HG03045 (cell line): ENCODE results near the gene IGFLR1.
"Not testable (repeated sequence)": the region's sequence is repeated elsewhere in the genome, so short reads cannot be mapped to it uniquely, and the experiment has no call there.

Source experiments
- ATAC-seq: cut with Tn5 transposase; IDR thresholded peaks from one replicate; pipeline ENCODE4 v1.9.1; 2021; ENCODE audit warnings: mild to moderate bottlenecking, moderate library complexity; ENCODE audit not compliant: unreplicated experiment

Gene IGFLR1

DNA sequence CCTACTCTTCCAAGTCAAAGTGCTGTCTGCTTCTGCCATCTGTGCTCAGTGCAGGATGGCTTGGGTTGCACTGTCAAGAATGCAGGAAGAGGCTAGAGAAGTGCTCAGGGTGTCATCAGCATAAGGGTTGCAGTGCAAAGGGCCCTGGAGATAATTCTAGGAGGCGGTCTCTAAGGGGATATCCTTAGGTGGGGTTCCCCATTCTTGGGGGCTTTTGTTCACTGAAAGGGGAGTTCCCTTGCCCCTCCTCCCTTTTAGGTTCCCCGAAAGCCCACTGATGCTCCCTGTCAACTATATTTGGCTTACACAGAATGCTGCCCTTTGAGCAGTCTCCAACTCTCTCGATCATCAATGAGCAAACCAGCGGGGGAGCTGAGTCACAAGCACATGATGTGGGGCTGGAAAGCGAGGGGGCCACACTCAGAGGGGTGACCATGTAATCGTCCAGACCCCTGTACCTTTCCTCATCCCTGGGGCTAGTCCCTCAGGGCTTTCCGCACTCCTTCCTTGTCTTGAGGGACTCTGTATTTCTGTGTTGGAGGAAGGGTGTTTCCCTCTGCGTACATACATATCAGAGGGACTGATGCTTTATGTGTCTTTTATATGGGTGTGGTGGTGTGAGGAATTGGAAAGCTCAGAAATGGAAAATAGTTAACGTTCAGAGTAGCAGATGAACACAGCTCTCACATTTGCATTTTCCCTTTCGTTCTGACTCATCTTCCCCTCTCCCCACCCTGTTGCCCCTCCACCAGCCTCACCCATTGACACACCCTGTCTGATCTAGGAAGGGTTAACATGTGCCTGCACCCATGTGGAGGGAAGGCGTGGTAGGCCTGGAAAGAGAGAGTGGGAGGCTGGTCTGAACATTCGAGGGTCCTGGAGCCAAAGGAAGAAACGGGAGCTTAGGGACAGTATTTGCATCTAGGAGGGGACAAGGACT, 31.2 kb downstream of the IGFLR1 start:
- ATAC-seq, result no peak

DNA sequence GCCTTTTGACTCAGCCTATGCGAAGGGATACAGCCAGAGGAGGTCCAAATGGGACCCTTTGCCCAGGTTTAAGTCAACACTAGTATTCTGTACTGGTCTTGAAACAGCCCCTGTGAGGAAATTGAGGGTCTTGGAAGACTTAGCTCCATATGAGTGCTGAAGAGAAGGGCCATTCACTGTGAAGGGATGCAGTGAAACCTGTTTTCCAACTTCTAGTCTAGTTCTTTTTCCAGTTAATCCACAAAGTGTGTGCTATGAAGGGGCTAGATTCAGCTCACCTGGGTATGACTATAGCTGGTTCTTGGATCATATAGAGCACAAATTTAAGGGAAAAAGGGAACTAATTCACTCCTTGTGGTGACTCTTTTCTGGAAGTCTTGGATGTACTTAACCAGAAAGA, 33.9 kb downstream of the IGFLR1 start:
- ATAC-seq, result no peak

DNA sequence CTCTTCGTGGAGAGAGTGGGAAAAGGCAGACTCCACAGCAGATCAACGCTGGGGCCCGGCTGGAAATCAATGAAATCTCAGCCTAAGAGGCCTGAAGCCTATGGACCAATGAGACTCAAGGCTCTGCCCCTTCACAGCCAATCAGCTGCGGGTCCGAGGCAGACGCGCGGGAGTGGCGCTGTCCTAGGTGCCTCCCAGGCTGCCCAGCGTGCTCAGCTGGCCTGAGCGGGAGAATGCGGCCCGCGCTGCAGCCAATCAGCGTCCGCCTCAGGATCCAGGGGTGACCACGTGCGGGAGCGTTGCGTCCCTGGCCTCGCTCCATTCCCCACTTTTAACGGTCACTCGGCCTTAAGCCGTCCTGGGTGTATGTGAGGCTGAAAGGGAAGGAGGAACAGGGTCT, 38.0 kb downstream of the IGFLR1 start, which contains the start of gene ZBTB32:
TSS of gene ZBTB32 (plus strand) at position 341 of the 400 bp plus-strand sequence. CDS start 10,069 bp downstream, outside the sequence.
- ATAC-seq, result no peak

DNA sequence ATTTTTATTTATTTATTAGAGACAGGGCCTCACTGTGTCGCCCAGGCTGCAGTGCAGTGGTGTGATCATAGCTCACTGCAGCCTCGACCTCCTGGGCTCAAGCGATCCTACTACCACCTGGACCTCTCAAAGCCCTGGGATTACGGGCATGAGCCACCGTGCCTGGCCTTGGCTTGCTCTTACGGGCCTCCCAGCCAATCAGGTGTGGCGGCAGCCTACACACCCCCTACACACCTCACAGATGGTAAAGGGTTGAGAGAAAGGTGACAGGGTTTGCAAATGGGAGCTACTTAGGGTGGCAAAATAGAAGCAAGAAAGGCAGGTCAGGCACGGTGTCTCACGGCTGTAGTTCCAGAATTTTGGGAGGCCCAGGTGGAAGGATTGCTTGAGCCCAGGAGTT, 38.9 kb downstream of the IGFLR1 start:
- ATAC-seq, result no peak

DNA sequence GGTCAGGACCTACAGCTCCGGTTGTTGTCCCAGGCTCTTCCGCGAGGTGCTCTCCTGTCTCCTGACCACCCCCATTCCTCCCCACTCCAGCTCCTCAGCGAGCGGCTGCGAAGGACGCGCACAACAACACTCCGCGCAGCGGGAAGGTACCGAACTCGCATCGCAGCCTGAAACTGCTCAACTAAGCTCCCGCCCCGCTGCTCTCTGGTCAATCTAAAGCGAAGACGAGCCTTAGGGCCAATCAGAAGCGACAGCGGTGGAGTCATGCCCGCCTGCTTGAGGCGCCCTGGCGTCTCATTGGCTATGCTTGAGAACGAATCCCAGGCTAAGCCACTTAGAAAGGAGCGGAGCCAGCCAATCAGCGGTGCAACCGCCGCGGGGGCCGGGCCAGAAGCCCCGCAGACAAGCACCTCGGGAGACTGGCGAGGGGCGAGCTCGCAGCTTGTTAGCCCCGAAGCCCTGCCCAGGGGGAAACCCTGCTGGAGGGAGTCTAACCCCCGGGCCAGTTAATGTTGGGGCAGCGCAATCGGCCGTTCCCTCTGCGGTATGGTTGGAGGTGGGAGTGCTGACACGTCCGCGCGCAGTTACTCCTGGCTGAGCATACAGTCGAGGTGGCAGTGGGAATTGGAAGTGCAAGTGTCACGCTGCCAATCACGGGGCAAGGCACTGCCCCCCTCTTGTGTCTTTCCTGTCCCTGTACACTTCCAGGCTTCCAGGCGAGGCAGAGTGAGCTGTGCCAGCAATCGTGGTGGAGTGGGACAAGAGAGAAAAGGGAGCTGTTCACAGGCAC, 39.8 kb downstream of the IGFLR1 start:
- peak; percentile 94 for ATAC-seq

DNA sequence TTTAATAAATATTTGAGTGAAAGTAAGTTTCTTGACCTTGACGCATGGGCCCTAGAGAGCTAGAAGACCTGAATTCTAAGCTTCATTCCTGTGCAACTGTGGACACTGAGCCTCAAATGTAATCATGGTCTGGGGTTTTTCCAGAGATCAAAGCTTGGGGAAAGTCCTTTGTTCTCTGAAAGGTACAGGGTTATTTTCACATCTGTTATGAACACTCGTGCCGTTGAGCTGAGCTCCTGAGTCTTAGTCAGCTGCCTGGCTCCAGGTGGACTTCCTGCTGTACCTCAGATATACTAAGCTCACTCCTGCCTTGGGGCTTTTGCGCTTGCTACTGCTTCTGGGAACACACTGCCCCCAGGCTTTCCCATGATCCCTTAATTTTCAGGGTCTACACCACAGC, 45.4 kb downstream of the IGFLR1 start:
- ATAC-seq, result no peak

DNA sequence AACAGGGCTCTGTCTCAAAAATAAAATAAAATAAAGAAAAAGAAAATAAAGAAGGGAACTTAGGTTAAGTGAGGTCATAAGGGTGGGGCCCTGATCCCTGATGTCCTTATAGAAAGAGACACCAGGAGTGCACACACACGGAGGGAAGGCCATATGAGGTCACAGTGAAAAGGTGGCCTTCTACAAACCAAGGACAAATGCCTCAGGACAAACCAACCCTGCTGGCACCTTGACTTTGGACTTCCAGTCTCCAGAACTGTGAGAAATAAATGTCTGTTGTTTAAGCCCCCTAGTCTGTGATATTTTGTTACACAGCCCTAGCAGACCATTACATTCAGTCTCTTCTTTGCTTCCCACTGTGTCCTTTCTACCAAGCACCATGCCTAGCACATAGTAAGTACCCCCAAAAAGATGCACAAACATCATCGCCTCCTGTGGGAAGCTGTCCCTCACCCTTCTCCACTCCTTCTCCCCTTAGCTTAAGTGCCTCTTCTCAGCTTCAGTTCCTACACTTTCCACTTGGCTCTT, 46.3 kb downstream of the IGFLR1 start:
- no peak for ATAC-seq

DNA sequence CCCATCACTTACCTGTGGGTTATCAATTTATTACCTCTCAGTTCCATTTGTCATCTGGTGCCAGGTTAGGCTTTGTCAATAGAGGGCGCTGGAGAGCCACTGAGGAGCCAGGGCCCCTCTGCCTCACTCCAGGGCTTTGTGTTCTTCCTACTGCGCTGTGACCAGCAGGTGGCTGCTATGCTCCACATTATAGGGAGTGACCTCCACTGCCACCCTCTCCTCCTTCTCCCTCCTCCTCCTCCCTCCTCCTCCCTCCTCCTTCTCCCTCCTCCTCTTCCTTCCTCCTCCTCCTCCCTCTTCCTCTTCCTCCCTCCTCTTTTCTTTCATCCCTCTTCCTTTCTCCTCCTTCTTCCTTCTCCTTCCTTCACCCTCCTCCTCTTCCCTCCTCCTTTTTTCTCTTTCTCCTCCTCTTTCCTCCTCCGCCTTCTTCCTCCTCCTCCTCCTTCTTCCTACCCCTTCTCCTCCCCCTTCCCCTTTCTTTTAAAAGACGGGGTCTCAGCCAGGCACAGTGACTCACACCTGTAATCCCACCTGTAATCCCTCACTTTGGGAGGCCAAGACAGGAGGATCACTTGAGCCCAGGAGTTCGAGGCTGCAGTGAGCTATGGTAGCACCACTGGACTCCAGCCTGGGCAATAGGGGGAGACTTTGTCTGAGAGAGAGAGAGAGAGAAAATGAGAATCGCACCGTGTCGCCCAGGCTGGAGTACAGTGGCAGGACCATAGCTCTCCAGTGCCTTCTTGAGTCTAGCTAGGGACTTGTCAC, 48.2 kb downstream of the IGFLR1 start:
- peak; percentile 75 for ATAC-seq

DNA sequence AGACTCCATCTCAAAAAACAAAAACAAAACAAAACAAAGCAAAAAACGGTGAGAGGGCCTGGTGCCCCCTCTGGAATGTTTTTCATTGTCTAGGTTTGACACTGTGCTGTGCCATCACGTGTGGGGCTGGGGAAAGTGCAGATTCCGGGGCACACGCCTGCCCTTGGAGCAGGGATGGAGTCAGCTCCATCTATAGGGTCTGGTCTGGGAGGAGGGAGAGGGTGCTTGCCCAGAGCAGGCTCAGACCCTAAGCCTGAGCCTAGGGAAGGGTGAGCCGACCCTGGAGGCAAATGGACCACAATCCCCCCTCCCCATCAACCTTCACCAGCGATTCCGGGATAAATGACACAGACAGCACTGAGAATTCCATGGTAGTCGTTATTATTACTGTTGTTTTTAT, 48.8 kb downstream of the IGFLR1 start:
- no peak for ATAC-seq

DNA sequence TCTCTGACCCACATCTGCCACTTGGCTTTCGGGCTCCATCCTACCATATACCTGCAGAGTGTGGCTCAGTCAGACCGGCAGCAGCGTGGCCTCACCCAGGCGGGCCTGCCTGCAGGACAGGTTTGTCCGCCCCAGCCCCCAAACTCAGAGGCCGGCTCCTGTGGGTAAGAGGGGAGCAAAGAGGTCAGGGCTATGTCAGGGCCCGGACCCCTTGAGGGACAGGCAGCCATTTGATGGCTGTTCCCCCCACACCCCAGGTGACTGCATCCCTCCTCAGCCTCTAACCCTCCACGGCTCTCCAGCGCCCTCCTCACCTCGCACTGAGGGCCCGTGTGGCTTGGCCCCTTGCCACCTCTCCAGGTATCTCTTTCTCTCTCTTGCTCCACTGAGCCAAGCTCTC, 50.2 kb downstream of the IGFLR1 start:
- no peak for ATAC-seq

DNA sequence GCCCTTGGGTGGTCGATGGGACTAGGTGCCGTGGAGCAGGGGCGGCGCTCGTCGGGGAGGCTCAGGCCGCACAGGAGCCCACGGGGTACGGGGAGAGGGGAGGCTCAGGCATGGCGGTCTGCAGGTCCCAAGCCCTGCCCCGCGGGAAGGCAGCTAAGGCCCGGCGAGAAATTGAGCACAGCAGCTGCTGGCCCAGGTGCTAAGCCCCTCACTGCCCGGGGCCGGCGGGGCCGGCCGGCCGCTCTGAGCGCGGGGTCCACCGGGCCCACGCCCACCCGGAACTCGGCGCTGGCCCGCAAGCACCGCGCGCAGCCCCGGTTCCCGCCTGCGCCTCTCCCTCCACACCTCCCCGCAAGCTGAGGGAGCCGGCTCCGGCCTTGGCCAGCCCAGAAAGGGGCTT, 51.1 kb downstream of the IGFLR1 start:
- ATAC-seq, result not testable (repeated sequence)

DNA sequence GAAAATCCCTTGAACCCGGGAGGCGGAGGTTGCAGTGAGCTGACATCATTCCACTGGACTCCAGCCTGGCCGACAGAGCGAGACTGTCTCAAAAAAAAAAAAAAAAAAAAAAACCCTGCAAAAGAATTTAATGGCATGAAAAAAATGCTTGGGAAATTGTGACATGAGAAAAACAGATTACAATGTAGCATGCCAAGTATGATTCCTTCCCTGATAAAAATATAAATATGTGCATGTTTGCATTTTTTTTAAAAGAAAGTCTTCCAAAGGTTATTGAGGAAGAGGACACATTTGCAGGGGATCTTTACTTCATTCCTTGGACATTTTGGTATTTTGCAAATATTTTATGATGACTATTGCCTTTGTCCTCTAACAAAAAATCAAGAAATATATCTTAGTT, 52.4 kb downstream of the IGFLR1 start:
- ATAC-seq, result no peak
